ENCODE results near the gene CDK18.

- TF ChIP-seq CTCF (IDR thresholded peaks at IDR 0.05) (no peak), POLR2A (IDR thresholded peaks at IDR 0.05) (no peak), POLR2AphosphoS5 (IDR thresholded peaks at IDR 0.05; ENCODE audit: insufficient read depth in 1 of 2, low read depth in 1 of 2) (no peak)
Observed at GRCh38 chr1:205500240-205501233, 3.9 kb upstream of the CDK18 start.
